Measurements from ENCODE around the gene ZSWIM3. TPM values are rescaled to one million over a fixed set of nuclear protein-coding genes. Genes with fewer than 3 reads are reported as not detected.
A peak's percentile ranks its signal among the peaks of the same experiment; 100 is the strongest.

Gene ZSWIM3
- total and polyA plus RNA-seq, 9 donors, result 1.8 to 7.5 (median 4.7) TPM

DNA sequence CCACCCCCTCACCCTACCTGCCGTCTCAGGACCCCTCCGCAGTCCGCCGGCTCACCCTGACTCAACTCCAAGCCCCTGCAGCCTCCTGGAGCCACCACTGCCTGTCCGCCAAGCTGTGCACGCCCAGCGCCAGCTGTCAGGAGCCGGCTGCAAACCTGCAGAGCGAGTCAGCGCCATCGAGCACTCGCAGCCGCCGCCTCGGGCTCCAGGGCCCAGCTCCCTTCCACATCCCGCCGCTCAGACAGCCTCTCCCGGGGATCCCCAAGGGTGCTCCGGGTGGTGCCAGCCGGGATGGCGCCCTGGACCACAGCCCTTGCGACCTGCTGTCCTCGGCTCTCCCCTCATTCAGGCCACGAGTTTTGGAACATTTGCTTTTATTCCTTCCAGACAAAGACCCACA lies 34.6 kb upstream of the ZSWIM3 start:
- no peak overlapping the region for H3K27ac ChIP-seq
- H3K9me3 ChIP-seq, result no peaks in the 10 kb centered on the region
- H3K36me3 ChIP-seq, result no peaks in the 10 kb centered on the region
- no peak overlapping the region for H3K4me3 ChIP-seq
- WGBS, 3 donors, result 2 to 11% (median 6%) methylated on average over 12 to 24 of the region's 24 CpGs
- TF ChIP-seq, protein P1, sequence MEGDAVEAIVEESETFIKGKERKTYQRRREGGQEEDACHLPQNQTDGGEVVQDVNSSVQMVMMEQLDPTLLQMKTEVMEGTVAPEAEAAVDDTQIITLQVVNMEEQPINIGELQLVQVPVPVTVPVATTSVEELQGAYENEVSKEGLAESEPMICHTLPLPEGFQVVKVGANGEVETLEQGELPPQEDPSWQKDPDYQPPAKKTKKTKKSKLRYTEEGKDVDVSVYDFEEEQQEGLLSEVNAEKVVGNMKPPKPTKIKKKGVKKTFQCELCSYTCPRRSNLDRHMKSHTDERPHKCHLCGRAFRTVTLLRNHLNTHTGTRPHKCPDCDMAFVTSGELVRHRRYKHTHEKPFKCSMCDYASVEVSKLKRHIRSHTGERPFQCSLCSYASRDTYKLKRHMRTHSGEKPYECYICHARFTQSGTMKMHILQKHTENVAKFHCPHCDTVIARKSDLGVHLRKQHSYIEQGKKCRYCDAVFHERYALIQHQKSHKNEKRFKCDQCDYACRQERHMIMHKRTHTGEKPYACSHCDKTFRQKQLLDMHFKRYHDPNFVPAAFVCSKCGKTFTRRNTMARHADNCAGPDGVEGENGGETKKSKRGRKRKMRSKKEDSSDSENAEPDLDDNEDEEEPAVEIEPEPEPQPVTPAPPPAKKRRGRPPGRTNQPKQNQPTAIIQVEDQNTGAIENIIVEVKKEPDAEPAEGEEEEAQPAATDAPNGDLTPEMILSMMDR (IDR thresholded peaks at IDR 0.05), result no peak
- TF ChIP-seq POLR2A (IDR thresholded peaks at IDR 0.05) (no peak), EP300 (IDR thresholded peaks at IDR 0.05) (no peak)
- H3K4me1 ChIP-seq (ENCODE audit: insufficient read depth), result peaks cover 14% of the 10 kb centered on the region
- DNase-seq, result peak in 1 of 5 donors; percentile 58
- H3K27me3 ChIP-seq, result no peaks in the 10 kb centered on the region
- intact Hi-C loops (cut with DNase I), result loop anchor here in 3 of 4 donors (5.0 to 10.0 kb wide), 3 partner anchors 129 to 142 kb away; no protein-coding TSS in a partner anchor

- peak overlapping the region; percentile 1 for H3K4me3 ChIP-seq
- no peaks in the 10 kb centered on the region for H3K36me3 ChIP-seq
- peaks cover 16% of the 10 kb centered on the region for H3K4me1 ChIP-seq (ENCODE audit: insufficient read depth)
- peak; percentile 59 to 73 (median 65) for DNase-seq
- WGBS, 3 donors, result 12 to 24% (median 15%) methylated on average over 55 to 57 of the region's 57 CpGs
- H3K27ac ChIP-seq, result no peak overlapping the region
- intact Hi-C loops (cut with DNase I), result loop anchor here in 3 of 4 donors (5.0 to 10.0 kb wide), 3 partner anchors 128 to 141 kb away; no protein-coding TSS in a partner anchor
- no peaks in the 10 kb centered on the region for H3K9me3 ChIP-seq
- TF ChIP-seq POLR2A (IDR thresholded peaks at IDR 0.05), result no peak
- TF ChIP-seq, protein P1 (IDR thresholded peaks at IDR 0.05), result peak in 2 of 3 donors; percentile 37 to 50
- no peaks in the 10 kb centered on the region for H3K27me3 ChIP-seq
These were observed 33.2 kb upstream of the ZSWIM3 start for GRCh38 chr20:45823949-45824835.

DNA sequence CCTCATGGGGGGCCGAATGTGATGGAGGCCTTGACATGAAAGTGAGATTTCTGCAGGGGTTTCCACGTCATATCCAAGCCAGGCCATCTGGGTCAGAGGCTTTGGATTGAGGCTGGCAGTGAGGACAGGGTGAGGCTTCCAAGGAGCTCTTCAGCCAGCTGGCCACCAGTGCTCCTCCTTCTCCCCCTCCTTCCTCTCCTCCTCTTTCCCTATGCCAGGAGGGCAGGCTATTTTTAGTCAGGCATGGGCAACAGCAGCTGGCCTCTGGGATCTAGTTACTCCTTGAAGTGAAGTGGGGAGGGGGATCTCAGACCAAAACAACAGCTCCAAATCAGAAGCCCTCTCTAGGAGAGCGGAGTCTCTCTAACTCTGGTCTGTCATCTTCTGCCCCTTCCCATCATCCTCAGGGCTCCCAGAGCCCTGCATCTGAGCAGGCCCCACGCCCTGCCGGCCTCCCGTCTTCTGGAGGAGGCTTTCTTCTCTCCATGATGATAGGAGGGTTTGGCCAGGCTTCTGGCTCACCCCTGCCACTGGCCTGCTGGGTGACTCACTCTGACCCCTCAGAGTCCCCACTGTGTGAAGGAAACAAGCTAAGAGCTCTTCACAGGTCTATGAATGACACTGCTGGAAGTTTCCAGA lies 30.9 kb upstream of the ZSWIM3 start:
- DNase-seq, result peak in 4 of 5 donors; percentile 50 to 66 (median 58)
- no peaks in the 10 kb centered on the region for H3K27me3 ChIP-seq
- H3K27ac ChIP-seq, result peak overlapping the region; percentile 49 to 82
- no peak for TF ChIP-seq POLR2A (IDR thresholded peaks at IDR 0.05)
- peaks cover 16% of the 10 kb centered on the region for H3K4me1 ChIP-seq (ENCODE audit: insufficient read depth)
- intact Hi-C loops (cut with DNase I), result loop anchor here in 1 of 4 donors (10.0 kb wide), 1 partner anchor 138 kb away; no protein-coding TSS in a partner anchor
- WGBS, 3 donors, result 30 to 38% (median 34%) methylated on average over 6 of the region's 6 CpGs
- no peak overlapping the region for H3K4me3 ChIP-seq
- H3K36me3 ChIP-seq, result no peaks in the 10 kb centered on the region
- H3K9me3 ChIP-seq, result no peaks in the 10 kb centered on the region

GRCh38 chr20:45827030-45827652 lies 30.3 kb upstream of the ZSWIM3 start, which contains the start of gene TNNC2:
TNNC2 (minus strand) TSS chr20:45827312; CDS start chr20:45827248, 64 bp downstream.
- no peak for DNase-seq
- Histone ChIP-seq H3K4me3 (no peak within 1 kb of the TSS), H3K9me3 (no peaks in the 10 kb centered on the region), H3K27ac (peak within 1 kb of the TSS; percentile 49 to 82), H3K36me3 (no peaks in the 10 kb centered on the region), H3K4me1 (ENCODE audit: insufficient read depth) (peaks cover 16% of the 10 kb centered on the region), H3K27me3 (no peaks in the 10 kb centered on the region)
- TF ChIP-seq, protein P1 (IDR thresholded peaks at IDR 0.05), result no peak
- TF ChIP-seq POLR2A (IDR thresholded peaks at IDR 0.05) (no peak), EP300 (IDR thresholded peaks at IDR 0.05) (no peak)
- 87 to 88% (median 88%) methylated on average over 8 of the region's 8 CpGs for WGBS, 3 donors
- intact Hi-C loops (cut with DNase I), result loop anchor here in 1 of 4 donors (10.0 kb wide), 1 partner anchor 138 kb away; no protein-coding TSS in a partner anchor
